Measurements from ENCODE around the gene KCNS3.

The KCNS3 gene

DNA sequence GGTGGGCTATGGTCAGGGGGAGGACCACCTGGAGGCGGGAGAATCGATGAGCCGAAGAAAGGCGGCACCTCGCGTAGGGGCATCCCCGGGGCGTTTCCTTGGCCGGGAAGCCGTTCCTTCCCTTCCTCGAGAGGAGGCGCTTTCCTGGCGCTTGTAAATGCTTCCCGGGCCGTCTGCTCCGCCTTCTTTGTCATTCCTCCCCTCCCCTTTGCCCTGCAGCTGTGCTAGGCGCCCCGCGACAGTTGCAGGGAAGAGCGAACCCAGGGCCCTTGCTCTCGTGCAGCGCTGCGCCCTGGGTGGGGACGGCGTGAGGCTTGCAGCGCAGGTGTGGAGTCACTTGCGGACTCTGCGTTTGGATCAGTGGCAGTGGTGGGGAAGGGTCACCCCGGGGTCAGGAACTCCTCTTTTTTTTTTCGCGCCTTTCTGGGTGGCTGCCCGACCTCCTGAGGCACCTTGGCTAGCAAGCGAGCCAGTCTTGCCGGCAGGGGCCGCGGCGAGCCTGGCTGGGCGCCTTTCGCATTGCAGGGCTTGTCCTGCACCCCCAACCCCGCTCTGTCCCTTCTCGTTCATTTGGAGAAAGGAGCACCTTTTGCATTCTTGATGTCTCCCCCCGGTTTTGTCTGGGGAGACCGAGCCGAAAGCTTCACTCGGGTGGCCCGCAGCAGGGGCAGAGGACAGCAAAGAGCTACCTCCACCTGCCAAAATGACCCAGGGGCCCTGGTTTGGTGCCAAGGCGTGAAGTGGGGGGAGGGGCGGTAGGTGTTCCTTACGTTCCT, 858 bp downstream of the KCNS3 start:
- Histone ChIP-seq H3K9me3 (replicated peaks; ENCODE audit: low read length) (no peaks in the 10 kb centered on the region), H3K36me3 (ENCODE audit: insufficient read depth, low read length) (no peaks in the 10 kb centered on the region), H3K4me2 (ENCODE audit: low read length) (peak overlapping the region; percentile 96), H3K4me1 (ENCODE audit: control insufficient read depth, insufficient read depth, low read length) (peaks cover 17% of the 10 kb centered on the region), H3K9ac (ENCODE audit: low read depth, low read length) (peak overlapping the region; percentile 73), H3K27me3 (ENCODE audit: control insufficient read depth, insufficient read depth, low read length) (peaks cover 27% of the 10 kb centered on the region), H3K4me3 (ENCODE audit: low read length) (peak overlapping the region; percentile 83)

GRCh38 chr2:17879913-17880274, 1.4 kb downstream of the KCNS3 start:
- no peak overlapping the region for H3K9ac ChIP-seq (ENCODE audit: low read depth, low read length)
- H3K36me3 ChIP-seq (ENCODE audit: insufficient read depth, low read length) = no peaks in the 10 kb centered on the region
- peaks cover 27% of the 10 kb centered on the region for H3K27me3 ChIP-seq (ENCODE audit: control insufficient read depth, insufficient read depth, low read length)
- peak overlapping the region; percentile 83 for H3K4me3 ChIP-seq (ENCODE audit: low read length)
- peak overlapping the region; percentile 96 for H3K4me2 ChIP-seq (ENCODE audit: low read length)
- peaks cover 17% of the 10 kb centered on the region for H3K4me1 ChIP-seq (ENCODE audit: control insufficient read depth, insufficient read depth, low read length)
- H3K9me3 ChIP-seq (replicated peaks; ENCODE audit: low read length) = no peaks in the 10 kb centered on the region

GRCh38 chr2:17892770-17893534, 14.5 kb downstream of the KCNS3 start:
- Histone ChIP-seq H3K9me3 (replicated peaks; ENCODE audit: low read length) (no peaks in the 10 kb centered on the region), H3K4me2 (ENCODE audit: low read length) (no peak overlapping the region), H3K4me3 (ENCODE audit: low read length) (no peak overlapping the region), H3K4me1 (ENCODE audit: control insufficient read depth, insufficient read depth, low read length) (no peaks in the 10 kb centered on the region), H3K9ac (ENCODE audit: low read depth, low read length) (no peak overlapping the region), H3K36me3 (ENCODE audit: insufficient read depth, low read length) (no peaks in the 10 kb centered on the region), H3K27me3 (ENCODE audit: control insufficient read depth, insufficient read depth, low read length) (no peaks in the 10 kb centered on the region)

DNA sequence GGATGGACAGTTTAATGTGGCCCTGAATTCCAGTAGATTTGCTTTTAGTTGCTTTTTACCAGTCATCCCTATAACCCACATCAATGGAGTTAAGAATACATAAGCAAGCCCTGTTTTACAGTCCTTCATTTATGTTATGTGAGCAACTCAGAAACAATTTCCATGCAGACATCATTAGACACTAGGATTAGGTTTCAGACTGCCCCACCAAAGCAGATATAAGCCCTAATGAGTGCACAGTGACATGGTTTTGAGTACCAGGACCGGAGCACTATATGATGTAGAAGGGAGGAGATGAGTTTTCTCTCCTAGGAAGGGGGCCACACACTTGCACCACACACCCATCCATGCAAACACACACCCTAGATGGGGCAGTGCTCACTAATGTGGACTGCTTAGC, 15.5 kb downstream of the KCNS3 start:
- Histone ChIP-seq H3K9ac (ENCODE audit: low read depth, low read length) (no peak overlapping the region), H3K9me3 (replicated peaks; ENCODE audit: low read length) (no peaks in the 10 kb centered on the region), H3K4me3 (ENCODE audit: low read length) (no peak overlapping the region), H3K4me2 (ENCODE audit: low read length) (no peak overlapping the region), H3K36me3 (ENCODE audit: insufficient read depth, low read length) (no peaks in the 10 kb centered on the region), H3K27me3 (ENCODE audit: control insufficient read depth, insufficient read depth, low read length) (no peaks in the 10 kb centered on the region), H3K4me1 (ENCODE audit: control insufficient read depth, insufficient read depth, low read length) (no peaks in the 10 kb centered on the region)

- H3K9me3 ChIP-seq (replicated peaks; ENCODE audit: low read length) = no peaks in the 10 kb centered on the region
- no peak overlapping the region for H3K4me2 ChIP-seq (ENCODE audit: low read length)
- H3K36me3 ChIP-seq (ENCODE audit: insufficient read depth, low read length) = no peaks in the 10 kb centered on the region
Observed at GRCh38 chr2:17894556-17894955, 16.1 kb downstream of the KCNS3 start.

DNA sequence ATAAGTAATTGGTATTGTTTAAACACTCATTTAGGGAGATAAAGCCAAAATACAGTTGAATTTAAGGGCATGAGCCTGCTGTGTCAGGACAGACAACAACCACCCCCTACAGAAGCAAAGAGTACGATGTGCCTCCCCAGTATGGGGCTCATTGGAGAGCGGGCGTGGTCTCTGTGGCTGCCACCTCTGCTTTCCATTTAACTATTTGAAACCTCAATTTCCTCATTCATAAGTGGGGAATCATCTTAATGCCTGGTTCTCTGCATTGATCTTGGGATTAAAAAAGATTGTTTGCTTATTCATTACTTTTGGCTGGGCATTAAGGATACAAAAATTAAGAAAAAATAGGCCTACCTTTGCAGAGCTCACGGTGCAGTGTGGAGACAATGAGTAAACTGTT, 21.4 kb downstream of the KCNS3 start:
- Histone ChIP-seq H3K4me2 (ENCODE audit: low read length) (no peak overlapping the region), H3K36me3 (ENCODE audit: insufficient read depth, low read length) (no peaks in the 10 kb centered on the region), H3K4me1 (ENCODE audit: control insufficient read depth, insufficient read depth, low read length) (no peaks in the 10 kb centered on the region), H3K9ac (ENCODE audit: low read depth, low read length) (no peak overlapping the region), H3K4me3 (ENCODE audit: low read length) (no peak overlapping the region), H3K9me3 (replicated peaks; ENCODE audit: low read length) (no peaks in the 10 kb centered on the region), H3K27me3 (ENCODE audit: control insufficient read depth, insufficient read depth, low read length) (no peaks in the 10 kb centered on the region)

More at GRCh38 chr2:17894556-17894955, 16.1 kb downstream of the KCNS3 start:
- H3K4me3 ChIP-seq (ENCODE audit: low read length) = no peak overlapping the region
- no peaks in the 10 kb centered on the region for H3K27me3 ChIP-seq (ENCODE audit: control insufficient read depth, insufficient read depth, low read length)
- no peaks in the 10 kb centered on the region for H3K4me1 ChIP-seq (ENCODE audit: control insufficient read depth, insufficient read depth, low read length)
- H3K9ac ChIP-seq (ENCODE audit: low read depth, low read length) = no peak overlapping the region

DNA sequence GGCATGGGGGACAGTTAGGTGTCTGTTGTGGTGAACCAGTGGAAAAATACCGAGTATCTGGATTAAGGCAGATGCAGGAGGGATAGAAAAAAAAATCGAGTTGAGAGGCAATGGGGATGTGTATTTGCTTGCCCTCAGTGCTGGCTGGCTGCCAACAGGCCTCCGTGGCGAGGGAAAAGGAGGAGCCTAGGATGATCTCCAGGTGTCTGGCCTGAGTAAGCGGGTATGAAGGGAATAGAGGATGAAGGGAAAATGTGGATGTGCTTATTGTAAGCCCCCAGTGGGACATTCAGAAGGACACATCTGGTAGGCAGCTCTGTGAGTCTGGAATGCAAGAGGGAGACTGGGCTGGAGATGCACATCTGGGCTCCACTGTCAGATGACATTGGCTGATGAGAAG, 22.8 kb downstream of the KCNS3 start:
- no peaks in the 10 kb centered on the region for H3K4me1 ChIP-seq (ENCODE audit: control insufficient read depth, insufficient read depth, low read length)

GRCh38 chr2:17910980-17911379, 32.5 kb downstream of the KCNS3 start:
- Histone ChIP-seq H3K9ac (ENCODE audit: low read depth, low read length) (no peak overlapping the region), H3K27me3 (ENCODE audit: control insufficient read depth, insufficient read depth, low read length) (no peaks in the 10 kb centered on the region), H3K9me3 (replicated peaks; ENCODE audit: low read length) (no peaks in the 10 kb centered on the region), H3K4me1 (ENCODE audit: control insufficient read depth, insufficient read depth, low read length) (no peaks in the 10 kb centered on the region), H3K36me3 (ENCODE audit: insufficient read depth, low read length) (no peaks in the 10 kb centered on the region), H3K4me2 (ENCODE audit: low read length) (no peak overlapping the region), H3K4me3 (ENCODE audit: low read length) (no peak overlapping the region)

More for the DNA sequence above, 22.8 kb downstream of the KCNS3 start:
- Histone ChIP-seq H3K4me2 (ENCODE audit: low read length) (no peak overlapping the region), H3K9me3 (replicated peaks; ENCODE audit: low read length) (no peaks in the 10 kb centered on the region), H3K36me3 (ENCODE audit: insufficient read depth, low read length) (no peaks in the 10 kb centered on the region), H3K9ac (ENCODE audit: low read depth, low read length) (no peak overlapping the region), H3K4me3 (ENCODE audit: low read length) (no peak overlapping the region), H3K27me3 (ENCODE audit: control insufficient read depth, insufficient read depth, low read length) (no peaks in the 10 kb centered on the region)

- no peak overlapping the region for H3K4me3 ChIP-seq (ENCODE audit: low read length)
- H3K4me1 ChIP-seq (ENCODE audit: control insufficient read depth, insufficient read depth, low read length) = no peaks in the 10 kb centered on the region
- no peaks in the 10 kb centered on the region for H3K27me3 ChIP-seq (ENCODE audit: control insufficient read depth, insufficient read depth, low read length)
- H3K4me2 ChIP-seq (ENCODE audit: low read length) = no peak overlapping the region
- no peaks in the 10 kb centered on the region for H3K9me3 ChIP-seq (replicated peaks; ENCODE audit: low read length)
- H3K36me3 ChIP-seq (ENCODE audit: insufficient read depth, low read length) = no peaks in the 10 kb centered on the region
- H3K9ac ChIP-seq (ENCODE audit: low read depth, low read length) = no peak overlapping the region
Observed at GRCh38 chr2:17911491-17912260, 33.2 kb downstream of the KCNS3 start.

DNA sequence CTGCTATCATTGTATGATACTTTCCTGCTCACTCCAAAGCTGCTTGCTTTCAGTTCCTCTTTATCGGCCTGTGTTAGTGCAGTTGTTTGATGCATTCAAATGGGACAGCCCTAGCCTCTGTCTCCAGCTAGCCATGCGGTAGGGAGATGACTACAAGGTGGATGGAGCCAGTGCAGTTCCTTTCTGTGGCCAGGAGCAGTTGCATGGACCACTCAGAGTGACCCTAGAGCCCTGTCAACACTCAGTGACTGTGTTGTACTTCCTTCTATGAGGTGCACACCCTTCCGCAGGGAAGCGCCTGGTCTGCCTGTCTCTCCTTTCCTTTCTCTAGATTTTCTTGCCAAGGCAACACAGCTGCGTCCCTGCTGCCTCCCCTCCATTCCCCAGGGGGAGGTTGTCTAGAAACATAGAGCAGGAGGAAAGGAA, 33.8 kb downstream of the KCNS3 start:
- no peak overlapping the region for H3K4me2 ChIP-seq (ENCODE audit: low read length)
- H3K4me3 ChIP-seq (ENCODE audit: low read length) = no peak overlapping the region
- no peak overlapping the region for H3K9ac ChIP-seq (ENCODE audit: low read depth, low read length)

DNA sequence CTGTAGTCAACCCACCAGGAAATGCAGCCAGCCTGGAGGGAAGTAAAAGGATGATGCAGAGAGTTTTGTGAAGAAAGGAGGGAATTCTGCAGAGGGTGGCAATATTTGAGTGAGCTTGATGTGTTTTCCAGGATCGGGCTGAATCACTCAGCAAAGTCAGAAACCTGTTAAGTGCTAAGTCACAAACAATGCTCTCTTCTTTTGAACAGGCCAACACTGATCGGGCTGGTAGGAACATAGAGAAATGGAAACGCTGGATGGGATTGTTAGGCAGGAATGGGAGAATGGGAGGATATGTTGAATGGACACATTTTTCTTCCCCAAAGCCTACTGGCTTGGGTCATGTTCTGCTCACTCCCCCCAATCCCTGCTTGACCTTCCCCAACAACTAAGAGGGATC, 36.6 kb downstream of the KCNS3 start:
- no peak overlapping the region for H3K4me2 ChIP-seq (ENCODE audit: low read length)
- H3K9ac ChIP-seq (ENCODE audit: low read depth, low read length) = no peak overlapping the region
- no peaks in the 10 kb centered on the region for H3K9me3 ChIP-seq (replicated peaks; ENCODE audit: low read length)
- no peaks in the 10 kb centered on the region for H3K27me3 ChIP-seq (ENCODE audit: control insufficient read depth, insufficient read depth, low read length)
- no peaks in the 10 kb centered on the region for H3K4me1 ChIP-seq (ENCODE audit: control insufficient read depth, insufficient read depth, low read length)
- H3K4me3 ChIP-seq (ENCODE audit: low read length) = no peak overlapping the region
- H3K36me3 ChIP-seq (ENCODE audit: insufficient read depth, low read length) = no peaks in the 10 kb centered on the region

More for the DNA sequence above, 33.8 kb downstream of the KCNS3 start:
- Histone ChIP-seq H3K27me3 (ENCODE audit: control insufficient read depth, insufficient read depth, low read length) (no peaks in the 10 kb centered on the region), H3K9me3 (replicated peaks; ENCODE audit: low read length) (no peaks in the 10 kb centered on the region), H3K36me3 (ENCODE audit: insufficient read depth, low read length) (no peaks in the 10 kb centered on the region), H3K4me1 (ENCODE audit: control insufficient read depth, insufficient read depth, low read length) (no peaks in the 10 kb centered on the region)
